HEK293 (cell line): Measurements from ENCODE around the gene MAPK8IP3.

Experiments used
- GFI1B ChIP-seq: fragments of 450-650 bp; formaldehyde crosslinking; IDR thresholded peaks from 2 replicates; pipeline ENCODE4 v1.5.1; 2016; ENCODE audit warnings: missing biosample characterization, missing genetic modification characterization
- KLF1 ChIP-seq: fragments of 450-650 bp; formaldehyde crosslinking; IDR thresholded peaks from 2 replicates; pipeline ENCODE4 v1.5.1; 2016; ENCODE audit warnings: missing biosample characterization, missing genetic modification characterization
- KLF17 ChIP-seq: fragments of 450-650 bp; formaldehyde crosslinking; IDR thresholded peaks from 2 replicates; pipeline ENCODE4 v1.5.1; 2016; ENCODE audit warnings: missing biosample characterization, missing genetic modification characterization
- KLF9 ChIP-seq: fragments of 450-650 bp; formaldehyde crosslinking; IDR thresholded peaks from 2 replicates; pipeline ENCODE4 v1.5.1; 2016; ENCODE audit warnings: missing biosample characterization, missing genetic modification characterization, low read depth
- REPIN1 ChIP-seq: fragments of 450-650 bp; formaldehyde crosslinking; IDR thresholded peaks from 2 replicates; pipeline ENCODE4 v1.5.1; 2017; ENCODE audit warnings: missing biosample characterization, missing genetic modification characterization, low read depth
- SALL2 ChIP-seq: fragments of 450-650 bp; formaldehyde crosslinking; IDR thresholded peaks from 2 replicates; pipeline ENCODE4 v1.5.0; 2017; ENCODE audit warnings: missing biosample characterization, mild to moderate bottlenecking, missing genetic modification characterization, borderline replicate concordance
- SCRT1 ChIP-seq: fragments of 450-650 bp; formaldehyde crosslinking; IDR thresholded peaks from 2 replicates; pipeline ENCODE4 v1.5.1; 2016; ENCODE audit warnings: missing biosample characterization, missing genetic modification characterization, borderline replicate concordance
- TCF7L2 ChIP-seq: IDR thresholded peaks from 2 replicates; pipeline ENCODE4 v1.6.1; 2011; ENCODE audit warnings: low read depth, mild to moderate bottlenecking, inconsistent platforms, low read length, moderate library complexity, borderline replicate concordance
- ZBTB1 ChIP-seq: fragments of 450-650 bp; formaldehyde crosslinking; IDR thresholded peaks from 2 replicates; pipeline ENCODE4 v1.5.1; 2016; ENCODE audit warnings: missing biosample characterization, missing genetic modification characterization
- ZBTB26 ChIP-seq: fragments of 450-650 bp; formaldehyde crosslinking; optimal IDR thresholded peaks from 2 replicates; pipeline ENCODE3; 2016; ENCODE audit warnings: missing biosample characterization, mild to moderate bottlenecking, missing genetic modification characterization
- ZBTB48 ChIP-seq: fragments of 450-650 bp; formaldehyde crosslinking; IDR thresholded peaks from 2 replicates; pipeline ENCODE4 v1.5.1; 2016; ENCODE audit warnings: missing biosample characterization, missing genetic modification characterization
- ZBTB6 ChIP-seq: fragments of 450-650 bp; formaldehyde crosslinking; IDR thresholded peaks from 2 replicates; pipeline ENCODE4 v1.5.1; 2017; ENCODE audit warnings: missing biosample characterization, missing genetic modification characterization
- ZBTB8A ChIP-seq: fragments of 450-650 bp; formaldehyde crosslinking; IDR thresholded peaks from 2 replicates; pipeline ENCODE4 v1.5.1; 2016; ENCODE audit warnings: missing biosample characterization, missing genetic modification characterization
- ZNF121 ChIP-seq: fragments of 450-650 bp; formaldehyde crosslinking; IDR thresholded peaks from 2 replicates; pipeline ENCODE4 v1.5.1; 2016; ENCODE audit warnings: missing biosample characterization, missing genetic modification characterization
- ZNF132 ChIP-seq: fragments of 450-650 bp; formaldehyde crosslinking; IDR thresholded peaks from 2 replicates; pipeline ENCODE4 v1.5.1; 2017; ENCODE audit warnings: missing biosample characterization, missing genetic modification characterization, borderline replicate concordance
- ZNF157 ChIP-seq: fragments of 450-650 bp; formaldehyde crosslinking; IDR thresholded peaks from 2 replicates; pipeline ENCODE4 v1.5.1; 2016; ENCODE audit warnings: missing biosample characterization, missing genetic modification characterization
- ZNF350 ChIP-seq: fragments of 450-650 bp; formaldehyde crosslinking; IDR thresholded peaks from 2 replicates; pipeline ENCODE4 v1.5.0; 2017; ENCODE audit warnings: missing biosample characterization, mild to moderate bottlenecking, missing genetic modification characterization
- ZNF501 ChIP-seq: fragments of 450-650 bp; formaldehyde crosslinking; IDR thresholded peaks from 2 replicates; pipeline ENCODE4 v1.5.1; 2016; ENCODE audit warnings: missing biosample characterization, missing genetic modification characterization
- ZNF548 ChIP-seq: fragments of 450-650 bp; formaldehyde crosslinking; IDR thresholded peaks from 2 replicates; pipeline ENCODE4 v1.5.1; 2016; ENCODE audit warnings: missing biosample characterization, missing genetic modification characterization
- ZNF560 ChIP-seq: fragments of 450-650 bp; formaldehyde crosslinking; IDR thresholded peaks from 2 replicates; pipeline ENCODE4 v1.5.1; 2017; ENCODE audit warnings: missing biosample characterization, missing genetic modification characterization, borderline replicate concordance
- ZNF571 ChIP-seq: fragments of 450-650 bp; formaldehyde crosslinking; IDR thresholded peaks from 2 replicates; pipeline ENCODE4 v1.5.0; 2017; ENCODE audit warnings: missing biosample characterization, missing genetic modification characterization
- ZNF585B ChIP-seq: fragments of 450-650 bp; formaldehyde crosslinking; IDR thresholded peaks from 2 replicates; pipeline ENCODE4 v1.5.1; 2016; ENCODE audit warnings: missing biosample characterization, missing genetic modification characterization
- ZNF596 ChIP-seq: fragments of 450-650 bp; IDR thresholded peaks from 2 replicates; pipeline ENCODE4 v1.5.0; 2018; ENCODE audit warnings: missing biosample characterization, mild to moderate bottlenecking, missing genetic modification characterization, moderate library complexity
- ZNF600 ChIP-seq: fragments of 450-650 bp; formaldehyde crosslinking; IDR thresholded peaks from 2 replicates; pipeline ENCODE4 v1.5.1; 2016; ENCODE audit warnings: missing biosample characterization, missing genetic modification characterization
- ZNF660 ChIP-seq: fragments of 450-650 bp; IDR thresholded peaks from 2 replicates; pipeline ENCODE4 v1.5.1; 2018; ENCODE audit warnings: missing biosample characterization, mild to moderate bottlenecking, missing genetic modification characterization
- ZNF704 ChIP-seq: fragments of 450-650 bp; formaldehyde crosslinking; IDR thresholded peaks from 2 replicates; pipeline ENCODE4 v1.5.1; 2016; ENCODE audit warnings: missing biosample characterization, missing genetic modification characterization
- ZSCAN18 ChIP-seq: fragments of 450-650 bp; formaldehyde crosslinking; IDR thresholded peaks from 2 replicates; pipeline ENCODE4 v1.5.1; 2016; ENCODE audit warnings: missing biosample characterization, missing genetic modification characterization
- ZSCAN23 ChIP-seq: fragments of 450-650 bp; formaldehyde crosslinking; IDR thresholded peaks from 2 replicates; pipeline ENCODE4 v1.5.1; 2016; ENCODE audit warnings: missing biosample characterization, missing genetic modification characterization
- TF ChIP-seq, protein P1 (sequence below): fragments of 450-650 bp; formaldehyde crosslinking; IDR thresholded peaks from 2 replicates; pipeline ENCODE4 v1.5.1; 2016; ENCODE audit warnings: missing biosample characterization, missing genetic modification characterization
- TF ChIP-seq, protein P2 (sequence below): fragments of 450-650 bp; formaldehyde crosslinking; IDR thresholded peaks from 2 replicates; pipeline ENCODE4 v1.5.0; 2017; ENCODE audit warnings: missing biosample characterization, missing genetic modification characterization, borderline replicate concordance

The MAPK8IP3 gene

GRCh38 chr16:1677942-1678499 lies 28.0 kb upstream of the MAPK8IP3 start, which contains the start of gene JPT2 (continued):
- TF ChIP-seq ZBTB6 (no peak), ZBTB48 (tag by site-specific recombination) (no peak), KLF1 (peak; percentile 96), SCRT1 (tag by site-specific recombination) (no peak), ZNF660 (tag by site-specific recombination) (0 out of 2 replicates have a peak, but pooled peaks have one; percentile 19), ZNF157 (tag by site-specific recombination) (no peak), REPIN1 (tag by site-specific recombination) (no peak), ZNF571 (tag by site-specific recombination) (no peak), SALL2 (tag by site-specific recombination) (no peak), ZNF600 (tag by site-specific recombination) (no peak), TCF7L2 (peak; percentile 93), ZNF548 (tag by site-specific recombination) (no peak), ZNF350 (tag by site-specific recombination) (no peak), ZSCAN23 (tag by site-specific recombination) (no peak), ZBTB1 (tag by site-specific recombination) (no peak), ZNF596 (tag by site-specific recombination) (0 out of 2 replicates have a peak, but pooled peaks have one; percentile 13), ZNF121 (tag by site-specific recombination) (no peak), ZBTB26 (tag by site-specific recombination) (peak; percentile 96), ZNF132 (tag by site-specific recombination) (no peak), KLF17 (tag by site-specific recombination) (no peak), ZNF501 (no peak), KLF9 (peak; percentile 81), ZNF704 (no peak), ZNF560 (tag by site-specific recombination) (no peak), ZSCAN18 (tag by site-specific recombination) (no peak), ZNF585B (tag by site-specific recombination) (no peak), GFI1B (no peak), ZBTB8A (tag by site-specific recombination) (peak; percentile 97)
- TF ChIP-seq, protein P1, sequence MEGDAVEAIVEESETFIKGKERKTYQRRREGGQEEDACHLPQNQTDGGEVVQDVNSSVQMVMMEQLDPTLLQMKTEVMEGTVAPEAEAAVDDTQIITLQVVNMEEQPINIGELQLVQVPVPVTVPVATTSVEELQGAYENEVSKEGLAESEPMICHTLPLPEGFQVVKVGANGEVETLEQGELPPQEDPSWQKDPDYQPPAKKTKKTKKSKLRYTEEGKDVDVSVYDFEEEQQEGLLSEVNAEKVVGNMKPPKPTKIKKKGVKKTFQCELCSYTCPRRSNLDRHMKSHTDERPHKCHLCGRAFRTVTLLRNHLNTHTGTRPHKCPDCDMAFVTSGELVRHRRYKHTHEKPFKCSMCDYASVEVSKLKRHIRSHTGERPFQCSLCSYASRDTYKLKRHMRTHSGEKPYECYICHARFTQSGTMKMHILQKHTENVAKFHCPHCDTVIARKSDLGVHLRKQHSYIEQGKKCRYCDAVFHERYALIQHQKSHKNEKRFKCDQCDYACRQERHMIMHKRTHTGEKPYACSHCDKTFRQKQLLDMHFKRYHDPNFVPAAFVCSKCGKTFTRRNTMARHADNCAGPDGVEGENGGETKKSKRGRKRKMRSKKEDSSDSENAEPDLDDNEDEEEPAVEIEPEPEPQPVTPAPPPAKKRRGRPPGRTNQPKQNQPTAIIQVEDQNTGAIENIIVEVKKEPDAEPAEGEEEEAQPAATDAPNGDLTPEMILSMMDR, result no peak
- TF ChIP-seq, protein P2, sequence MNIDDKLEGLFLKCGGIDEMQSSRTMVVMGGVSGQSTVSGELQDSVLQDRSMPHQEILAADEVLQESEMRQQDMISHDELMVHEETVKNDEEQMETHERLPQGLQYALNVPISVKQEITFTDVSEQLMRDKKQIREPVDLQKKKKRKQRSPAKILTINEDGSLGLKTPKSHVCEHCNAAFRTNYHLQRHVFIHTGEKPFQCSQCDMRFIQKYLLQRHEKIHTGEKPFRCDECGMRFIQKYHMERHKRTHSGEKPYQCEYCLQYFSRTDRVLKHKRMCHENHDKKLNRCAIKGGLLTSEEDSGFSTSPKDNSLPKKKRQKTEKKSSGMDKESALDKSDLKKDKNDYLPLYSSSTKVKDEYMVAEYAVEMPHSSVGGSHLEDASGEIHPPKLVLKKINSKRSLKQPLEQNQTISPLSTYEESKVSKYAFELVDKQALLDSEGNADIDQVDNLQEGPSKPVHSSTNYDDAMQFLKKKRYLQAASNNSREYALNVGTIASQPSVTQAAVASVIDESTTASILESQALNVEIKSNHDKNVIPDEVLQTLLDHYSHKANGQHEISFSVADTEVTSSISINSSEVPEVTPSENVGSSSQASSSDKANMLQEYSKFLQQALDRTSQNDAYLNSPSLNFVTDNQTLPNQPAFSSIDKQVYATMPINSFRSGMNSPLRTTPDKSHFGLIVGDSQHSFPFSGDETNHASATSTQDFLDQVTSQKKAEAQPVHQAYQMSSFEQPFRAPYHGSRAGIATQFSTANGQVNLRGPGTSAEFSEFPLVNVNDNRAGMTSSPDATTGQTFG (tag by site-specific recombination), result no peak
